T-cell (primary cell): ENCODE data around the gene NNT. TPM values are rescaled to one million over a fixed set of nuclear protein-coding genes. Genes with fewer than 3 reads are reported as not detected.
"Not testable (repeated sequence)": the region's sequence is repeated elsewhere in the genome, so short reads cannot be mapped to it uniquely, and the experiment has no call there.

Source experiments
- ATAC-seq, 4 experiments: fragments of 200-7000 bp in 3 of 4; fragments of 150-1000 bp in 1 of 4; cut with Tn5 transposase; replicated peaks in 1 of 4; 1 replicate in 3 of 4; 2 replicates in 1 of 4; pipeline ENCODE4 v1.10.0; 2021; ENCODE audit warnings: moderate library complexity in 3 of 4, mild to moderate bottlenecking in 2 of 4, moderate number of reproducible peaks in 1 of 4
- CTCF ChIA-PET, 2 donors: fragments of 300-600 bp; sonication (Branson Sonifier 250); formaldehyde crosslinking; loops; one replicate each; lab custom pipeline; 2022; ENCODE audit warnings: antibody characterized with exemption in 2 of 2; lab: Charles Lee
- POLR2A ChIA-PET, 2 donors: fragments of 300-600 bp; sonication (Branson Sonifier 250); formaldehyde crosslinking; loops; one replicate each; lab custom pipeline; 2022; ENCODE audit warnings: antibody characterized with exemption in 2 of 2; lab: Charles Lee
- DNase-seq, 35 experiments: peaks; one replicate each; pipeline versions ENCODE4 v3.0.0 to v3.0.0-alpha.2; 2013 to 2023
- H3K27ac ChIP-seq: one replicate; pipeline ENCODE4 v1.5.1; 2013; ENCODE audit warnings: low read length
- H3K27me3 ChIP-seq, 2 experiments: replicated peaks in 1 of 2; 1 replicate in 1 of 2; 2 replicates in 1 of 2; pipeline versions ENCODE4 v1.6.1 to v1.7.0; 2013; ENCODE audit warnings: low read length in 1 of 2, mixed read lengths in 1 of 2; ENCODE audit not compliant: control insufficient read depth in 2 of 2, insufficient read depth in 2 of 2; ENCODE audit errors: extremely low read depth in 1 of 2
- H3K36me3 ChIP-seq, 2 donors: 1 replicate in 1 of 2; 2 replicates in 1 of 2; pipeline versions ENCODE4 v1.6.1 to v1.7.0; 2013; ENCODE audit warnings: low read length in 1 of 2; ENCODE audit not compliant: control insufficient read depth in 2 of 2, insufficient read depth in 1 of 2; ENCODE audit errors: extremely low read depth in 1 of 2
- H3K4me1 ChIP-seq, 2 experiments: 1 replicate in 1 of 2; 2 replicates in 1 of 2; pipeline versions ENCODE4 v1.6.1 to v1.7.0; 2013; ENCODE audit warnings: low read length in 2 of 2, mixed read lengths in 1 of 2; ENCODE audit not compliant: insufficient read depth in 2 of 2, control insufficient read depth in 1 of 2; ENCODE audit errors: extremely low read depth in 1 of 2
- H3K4me3 ChIP-seq, 2 donors: 1 replicate in 1 of 2; 2 replicates in 1 of 2; pipeline versions ENCODE4 v1.5.1 to v1.7.0; 2013; ENCODE audit warnings: mild to moderate bottlenecking in 2 of 2, low read length in 1 of 2, moderate library complexity in 1 of 2; ENCODE audit not compliant: control insufficient read depth in 1 of 2; ENCODE audit errors: extremely low read depth in 1 of 2
- H3K9me3 ChIP-seq: 2 replicates; pipeline ENCODE4 v1.7.0; 2013
- H3K27ac Mint-ChIP-seq, 2 donors: one replicate each; pipeline ENCODE4 v1.8.0; 2020 to 2021; ENCODE audit warnings: mild to moderate bottlenecking in 2 of 2, mixed read lengths in 2 of 2
- H3K27me3 Mint-ChIP-seq, 2 donors: one replicate each; pipeline ENCODE4 v1.8.0; 2021 to 2022; ENCODE audit warnings: mixed read lengths in 2 of 2
- H3K36me3 Mint-ChIP-seq: one replicate; pipeline ENCODE4 v1.8.0; 2021; ENCODE audit warnings: mixed read lengths
- H3K4me1 Mint-ChIP-seq, 3 donors: one replicate each; pipeline ENCODE4 v1.8.0; 2020 to 2022; ENCODE audit warnings: mixed read lengths in 3 of 3, mild to moderate bottlenecking in 1 of 3
- H3K4me3 Mint-ChIP-seq, 3 donors: one replicate each; pipeline ENCODE4 v1.8.0; 2020 to 2022; ENCODE audit warnings: mild to moderate bottlenecking in 3 of 3, mixed read lengths in 3 of 3, moderate library complexity in 3 of 3
- H3K9me3 Mint-ChIP-seq, 3 donors: one replicate each; pipeline ENCODE4 v1.8.0; 2020 to 2022; ENCODE audit warnings: mixed read lengths in 3 of 3
- WGBS: methylation state at CpG from one replicate; pipeline ENCODE4 v1.1.5; 2013; ENCODE audit warnings: missing lambda C conversion rate; ENCODE audit not compliant: insufficient coverage; 5-methylcytosine and 5-hydroxymethylcytosine counted together
- total RNA-seq, 35 experiments: library from RNA in 6 of 35; stranded (reverse) in 6 of 35; fragments of 120-200 nt in 1 of 35; gene quantifications; one replicate each; pipeline versions ENCODE4 v1.2.1 to v1.2.4 and lab custom pipeline; 2013 to 2026

The NNT gene
- total RNA-seq (10 to 100 TPM; 49.3 to 56.3 (median 52.6) TPM), total RNA-seq (lab: John Stamatoyannopoulos, UW) (23.8 to 105 (median 76.0) reads per million in 29 experiments)
- total RNA-seq (2013) = 73.8 TPM

DNA sequence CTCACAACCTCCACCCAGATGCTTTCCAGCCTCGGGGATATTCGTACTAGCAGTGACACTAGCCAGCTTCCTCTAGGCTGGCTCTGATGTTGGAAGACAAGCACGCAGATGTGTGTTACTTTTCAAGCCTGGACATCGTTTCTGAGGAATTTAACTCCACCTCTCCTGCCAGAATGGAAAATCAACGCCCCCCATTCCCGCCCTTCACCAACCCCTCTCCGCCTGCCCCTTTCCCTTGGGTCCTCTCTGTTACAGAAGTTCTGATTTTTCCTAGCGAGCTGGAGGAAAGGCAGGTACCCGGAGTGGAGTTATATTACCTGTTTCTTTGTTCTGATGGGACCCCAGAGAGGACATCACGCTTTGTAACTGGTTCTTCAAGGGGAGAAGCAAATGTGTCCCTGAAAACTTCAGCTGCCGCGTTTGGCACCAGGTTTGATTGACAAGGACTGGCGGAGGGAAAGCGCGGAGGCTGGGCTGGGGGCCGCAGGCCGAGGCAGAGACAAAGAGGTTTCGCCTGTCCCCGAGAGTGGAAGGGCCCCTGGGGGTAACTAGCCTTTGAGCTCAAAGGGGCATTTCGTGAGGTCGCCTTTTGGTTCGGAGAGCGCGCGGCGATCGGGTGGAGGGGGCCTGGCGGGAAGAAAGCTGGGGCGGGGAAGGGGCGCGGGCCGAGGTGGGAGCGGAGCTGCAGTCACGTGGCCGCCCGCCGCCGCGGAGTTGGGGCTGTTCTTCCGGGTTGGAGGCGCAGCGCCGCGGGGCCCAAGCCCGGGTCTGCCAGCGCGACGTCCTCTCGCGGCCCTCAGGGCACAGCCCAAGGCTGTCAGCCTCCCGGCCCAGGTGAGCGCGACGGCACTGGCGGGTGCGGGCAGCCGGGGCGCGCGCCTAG is at the start of gene NNT:
TSS of gene NNT (plus strand) at position 720 of the 883 bp plus-strand sequence. CDS start 6,016 bp downstream, outside the sequence.
- peaks cover 8 to 23% of the 10 kb centered on the region in 2 experiments for H3K4me1 ChIP-seq
- peak; percentile 52 to 86 (median 72) for DNase-seq
- H3K27me3 ChIP-seq = no peaks in the 10 kb centered on the region
- H3K9me3 ChIP-seq = no peaks in the 10 kb centered on the region
- peak; percentile 85 to 89 (median 86) for ATAC-seq
- Mint-ChIP-seq H3K27me3 (no peaks in the 10 kb centered on the region), H3K4me3 (peak within 1 kb of the TSS; percentile 89 to 96 (median 91)), H3K27ac (peak within 1 kb of the TSS; percentile 88 to 95), H3K9me3 (no peaks in the 10 kb centered on the region), H3K4me1 (peaks cover 59 to 71% (median 62%) of the 10 kb centered on the region in 3 donors), H3K36me3 (peaks cover 25% of the 10 kb centered on the region)
- under 1% methylated on average over 57 of the region's 60 CpGs for WGBS
- H3K27ac ChIP-seq = peak within 1 kb of the TSS; percentile 83
- POLR2A ChIA-PET = interaction anchor here (0.6 to 1.2 kb wide), 7 partner anchors 47 to 662 kb away, joined by 3 to 7 read pairs (median 3); partner anchors contain the start of gene TMEM267 (in 1 of the 2)
- H3K4me3 ChIP-seq = peak within 1 kb of the TSS; percentile 87 to 91
- CTCF ChIA-PET = interaction anchor here (0.5 to 2.7 kb wide), 14 partner anchors 11 to 584 kb away, joined by 3 to 12 read pairs (median 4); partner anchors contain the start of genes HMGCS1 (in 1 of the 2) and TMEM267 (in 1 of the 2)
- H3K36me3 ChIP-seq = no peaks in the 10 kb centered on the region

DNA sequence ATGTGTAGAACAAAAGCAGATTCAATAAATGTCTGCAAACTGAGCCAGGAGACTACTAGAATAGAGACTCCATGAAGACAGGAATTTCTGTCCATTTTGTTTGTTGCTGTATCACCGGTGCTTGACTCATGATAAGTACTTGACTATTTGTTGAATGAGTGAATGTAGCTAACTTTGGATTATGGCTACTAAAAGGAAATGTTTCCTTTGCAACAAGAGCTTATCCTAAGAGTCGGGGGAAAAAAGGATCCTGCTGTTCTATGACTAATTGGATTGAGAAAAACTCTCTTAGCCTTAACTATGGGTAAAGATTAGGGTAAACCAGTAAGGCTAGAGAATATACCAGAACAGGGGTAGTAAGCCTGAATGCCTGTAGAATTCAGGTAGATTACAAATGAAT is 49.6 kb upstream of the NNT start:
- no peaks in the 10 kb centered on the region for H3K27me3 ChIP-seq
- no peaks in the 10 kb centered on the region for H3K9me3 ChIP-seq
- peaks cover 12% of the 10 kb centered on the region for H3K36me3 Mint-ChIP-seq
- no peak overlapping the region for H3K27ac ChIP-seq
- no peak overlapping the region for H3K4me3 ChIP-seq
- H3K9me3 Mint-ChIP-seq = no peaks in the 10 kb centered on the region
- H3K4me3 Mint-ChIP-seq = no peak overlapping the region
- POLR2A ChIA-PET = interaction anchor here (0.6 to 0.7 kb wide), 3 partner anchors 63 to 586 kb away, joined by 3 to 6 read pairs (median 4); no protein-coding TSS in a partner anchor
- no CpG with 5 or more reads among the region's 2 CpGs for WGBS
- DNase-seq = no peak
- CTCF ChIA-PET = interaction anchor here (0.6 to 1.7 kb wide), 2 partner anchors 53 to 57 kb away, joined by 3 to 5 read pairs; no protein-coding TSS in a partner anchor
- no peak for ATAC-seq
- peaks cover 7 to 21% (median 13%) of the 10 kb centered on the region in 3 donors for H3K4me1 Mint-ChIP-seq
- no peak overlapping the region for H3K27ac Mint-ChIP-seq
- H3K27me3 Mint-ChIP-seq = no peaks in the 10 kb centered on the region
- peaks cover 0 to 38% of the 10 kb centered on the region in 2 donors for H3K36me3 ChIP-seq
- peaks cover 9 to 27% of the 10 kb centered on the region in 2 experiments for H3K4me1 ChIP-seq

DNA sequence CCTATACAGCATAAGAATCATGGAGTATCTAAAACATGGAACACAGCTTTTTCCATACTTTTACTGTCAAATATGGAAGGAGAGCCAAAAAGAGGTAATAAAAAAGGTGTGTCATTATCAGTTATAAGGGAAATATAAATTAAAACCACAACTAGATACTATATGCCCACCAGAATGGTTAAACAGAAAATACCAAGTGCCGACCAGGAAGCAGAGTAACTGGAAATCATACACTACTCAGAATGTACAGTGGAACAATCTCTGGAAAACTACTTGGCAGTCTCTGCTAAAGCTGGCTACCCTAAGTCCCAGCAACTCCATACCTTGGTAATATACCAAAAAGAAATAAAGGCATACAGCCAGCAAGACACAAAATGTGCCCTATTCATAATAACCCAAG is 48.5 kb upstream of the NNT start:
- no peak for DNase-seq
- Histone ChIP-seq H3K27ac (peak overlapping the region; percentile 2), H3K27me3 (no peaks in the 10 kb centered on the region), H3K4me1 (peaks cover 9 to 27% of the 10 kb centered on the region in 2 experiments), H3K9me3 (no peaks in the 10 kb centered on the region), H3K4me3 (no peak overlapping the region), H3K36me3 (peaks cover 0 to 34% of the 10 kb centered on the region in 2 donors)
- WGBS = 83% methylated on average over 1 of the region's 1 CpG
- Mint-ChIP-seq H3K27ac (no peak overlapping the region), H3K36me3 (peaks cover 8% of the 10 kb centered on the region), H3K4me1 (peaks cover 7 to 20% (median 7%) of the 10 kb centered on the region in 3 donors), H3K9me3 (no peaks in the 10 kb centered on the region), H3K4me3 (no peak overlapping the region), H3K27me3 (no peaks in the 10 kb centered on the region)
- ATAC-seq = no peak
- CTCF ChIA-PET = interaction anchor here in 1 of 2 donors (1.5 to 2.4 kb wide), 4 partner anchors 40 to 77 kb away, joined by 5 to 8 read pairs (median 6); partner anchors contain the start of genes C5orf34 and TMEM267
- POLR2A ChIA-PET = interaction anchor here (0.6 to 0.7 kb wide), 3 partner anchors 12 to 56 kb away, joined by 3 to 4 read pairs (median 4); no protein-coding TSS in a partner anchor

DNA sequence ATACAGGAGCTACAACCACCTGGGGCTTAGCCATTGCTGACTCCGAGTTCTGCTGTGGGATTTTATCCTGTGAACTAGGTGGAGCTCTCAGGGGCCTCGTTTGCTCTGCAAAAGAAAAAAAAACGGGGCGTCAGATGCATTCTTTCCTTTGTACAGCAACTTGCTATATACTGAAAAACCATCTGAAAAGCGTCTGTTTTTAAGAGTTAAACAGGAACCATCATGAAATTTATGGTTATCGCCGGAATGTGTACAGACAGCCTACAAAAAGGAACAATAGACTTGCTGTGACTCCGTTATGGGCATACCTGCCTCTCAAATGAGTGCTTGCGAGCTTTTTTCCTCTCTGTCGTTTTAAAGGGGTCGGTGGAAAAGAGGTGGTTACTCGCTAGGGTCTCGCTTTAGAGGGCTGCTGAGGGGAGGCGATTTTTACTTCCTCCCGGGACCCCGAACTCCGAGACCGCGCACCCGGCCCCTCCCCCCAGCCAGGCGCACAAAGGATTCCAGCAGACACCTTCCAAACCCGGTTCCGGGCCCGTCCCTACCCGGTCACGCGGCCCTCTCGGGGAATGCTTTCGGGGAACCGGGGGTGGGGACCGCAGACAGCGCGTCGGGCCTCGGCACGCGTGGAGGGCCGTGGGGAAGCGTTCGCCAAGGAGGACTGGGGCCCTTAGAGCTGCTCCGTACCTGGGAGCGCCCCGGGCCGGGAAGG is 46.9 kb upstream of the NNT start:
- ChIA-PET POLR2A (interaction anchor here (0.7 to 1.1 kb wide), 2 partner anchors 46 to 72 kb away, joined by 3 to 4 read pairs; partner anchors contain the start of gene TMEM267 (in 1 of the 2)), CTCF (interaction anchor here (0.6 to 2.4 kb wide), 5 partner anchors 13 to 435 kb away, joined by 3 to 8 read pairs (median 4); partner anchors contain the start of genes C5orf34 (in 1 of the 2) and TMEM267 (in 1 of the 2))
- H3K36me3 Mint-ChIP-seq = peaks cover 4% of the 10 kb centered on the region
- Histone ChIP-seq H3K27me3 (no peaks in the 10 kb centered on the region), H3K36me3 (peaks cover 0 to 34% of the 10 kb centered on the region in 2 donors), H3K27ac (peak overlapping the region; percentile 75), H3K9me3 (no peaks in the 10 kb centered on the region), H3K4me1 (peaks cover 9 to 24% of the 10 kb centered on the region in 2 experiments), H3K4me3 (peak overlapping the region; percentile 74 to 87)
- H3K27me3 Mint-ChIP-seq = peaks cover 0 to 2% of the 10 kb centered on the region in 2 donors
- H3K27ac Mint-ChIP-seq = peak overlapping the region; percentile 88 to 94
- H3K4me1 Mint-ChIP-seq = peaks cover 7 to 13% (median 7%) of the 10 kb centered on the region in 3 donors
- ATAC-seq = peak in 1 of 4 experiments; percentile 0
- 0% methylated on average over 26 of the region's 44 CpGs for WGBS
- no peaks in the 10 kb centered on the region for H3K9me3 Mint-ChIP-seq
- H3K4me3 Mint-ChIP-seq = peak overlapping the region in 2 of 3 donors; percentile 89 to 90
- peak in 19 of 35 experiments; percentile 0 to 62 (median 18) for DNase-seq

DNA sequence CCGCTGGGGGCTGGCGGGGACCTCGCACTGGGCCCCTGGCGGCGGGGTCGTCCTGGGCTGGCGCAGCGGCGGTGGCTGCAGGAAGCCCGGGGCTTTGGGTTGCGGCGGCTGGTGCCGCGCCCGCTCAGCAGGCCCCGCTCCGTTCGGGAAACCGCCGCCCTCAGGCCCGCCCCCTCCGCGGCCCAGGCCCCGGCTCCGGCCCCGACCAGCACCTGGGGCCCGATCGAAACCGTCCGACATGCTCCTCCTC is 46.4 kb upstream of the NNT start:
- CTCF ChIA-PET = interaction anchor here in 1 of 2 donors (0.6 kb wide), 1 partner anchor 14 kb away, joined by 4 read pairs; no protein-coding TSS in a partner anchor
- H3K27ac Mint-ChIP-seq, H3K9me3 ChIP-seq, H3K27me3 ChIP-seq, DNase-seq, H3K27me3 Mint-ChIP-seq, H3K9me3 Mint-ChIP-seq, POLR2A ChIA-PET, H3K36me3 Mint-ChIP-seq: not testable (repeated sequence)
- peaks cover 7 to 11% (median 7%) of the 10 kb centered on the region in 3 donors for H3K4me1 Mint-ChIP-seq
- peak overlapping the region; percentile 88 for H3K27ac ChIP-seq
- H3K36me3 ChIP-seq = peaks cover 0 to 34% of the 10 kb centered on the region in 2 donors
- H3K4me3 ChIP-seq = peak overlapping the region; percentile 74 to 87
- peak overlapping the region in 2 of 3 donors; percentile 90 to 92 for H3K4me3 Mint-ChIP-seq
- peaks cover 9 to 24% of the 10 kb centered on the region in 2 experiments for H3K4me1 ChIP-seq
- peak in 2 of 4 experiments; percentile 46 to 50 for ATAC-seq
- WGBS = 0% methylated on average over 26 of the region's 30 CpGs
